Adrenal gland (tissue), 5 donors: ENCODE measurements around the gene PARVB.

ENCODE experiments used
- POLR2A ChIP-seq, 2 donors: fragments of 450-650 bp; IDR thresholded peaks; one replicate each; pipeline ENCODE4 v1.6.1; 2017; ENCODE audit warnings: antibody characterized with exemption in 2 of 2, mild to moderate bottlenecking in 2 of 2, moderate library complexity in 1 of 2
- TF ChIP-seq, protein P1 (sequence below), 6 experiments: fragments of 450-650 bp in 4 of 6; fragments of 200-600 bp in 2 of 6; sonication (generic) in 1 of 6; IDR thresholded peaks; 1 replicate in 5 of 6; 2 replicates in 1 of 6; pipeline versions ENCODE4 v1.5.1 to v1.8.0; 2016 to 2021; ENCODE audit warnings: antibody characterized with exemption in 6 of 6, mild to moderate bottlenecking in 2 of 6, moderate library complexity in 1 of 6
- donor health status: DM: no; HTN: no; CAD: no.

DNA sequence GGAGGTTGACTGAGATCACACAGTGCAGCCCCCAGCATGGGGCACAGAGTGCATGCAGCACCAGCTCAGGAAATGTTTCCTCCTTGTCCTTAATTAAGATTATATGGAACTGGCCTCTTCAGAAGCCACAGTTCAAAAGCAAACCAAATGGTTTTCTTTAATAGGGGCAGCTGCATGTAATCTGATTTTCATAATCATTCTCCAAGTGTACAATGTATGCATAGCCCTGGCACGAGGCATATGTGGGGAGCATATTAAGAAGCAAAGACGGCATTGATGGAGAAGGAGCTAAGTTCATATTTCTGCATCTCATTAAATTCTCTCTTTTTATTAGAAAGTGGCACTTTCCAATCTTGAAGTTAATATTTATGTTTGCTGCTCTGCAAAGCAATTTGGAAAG is 9.9 kb upstream of the PARVB start:
- TF ChIP-seq, protein P1, sequence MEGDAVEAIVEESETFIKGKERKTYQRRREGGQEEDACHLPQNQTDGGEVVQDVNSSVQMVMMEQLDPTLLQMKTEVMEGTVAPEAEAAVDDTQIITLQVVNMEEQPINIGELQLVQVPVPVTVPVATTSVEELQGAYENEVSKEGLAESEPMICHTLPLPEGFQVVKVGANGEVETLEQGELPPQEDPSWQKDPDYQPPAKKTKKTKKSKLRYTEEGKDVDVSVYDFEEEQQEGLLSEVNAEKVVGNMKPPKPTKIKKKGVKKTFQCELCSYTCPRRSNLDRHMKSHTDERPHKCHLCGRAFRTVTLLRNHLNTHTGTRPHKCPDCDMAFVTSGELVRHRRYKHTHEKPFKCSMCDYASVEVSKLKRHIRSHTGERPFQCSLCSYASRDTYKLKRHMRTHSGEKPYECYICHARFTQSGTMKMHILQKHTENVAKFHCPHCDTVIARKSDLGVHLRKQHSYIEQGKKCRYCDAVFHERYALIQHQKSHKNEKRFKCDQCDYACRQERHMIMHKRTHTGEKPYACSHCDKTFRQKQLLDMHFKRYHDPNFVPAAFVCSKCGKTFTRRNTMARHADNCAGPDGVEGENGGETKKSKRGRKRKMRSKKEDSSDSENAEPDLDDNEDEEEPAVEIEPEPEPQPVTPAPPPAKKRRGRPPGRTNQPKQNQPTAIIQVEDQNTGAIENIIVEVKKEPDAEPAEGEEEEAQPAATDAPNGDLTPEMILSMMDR (IDR thresholded peaks at IDR 0.05): no peak
- TF ChIP-seq POLR2A (IDR thresholded peaks at IDR 0.05): no peak
